Aorta (tissue), 5 donors: ENCODE results near the gene VAV2. TPM values are rescaled to one million over a fixed set of nuclear protein-coding genes. Genes with fewer than 3 reads are reported as not detected.
A peak's percentile ranks its signal among the peaks of the same experiment; 100 is the strongest.

Experiments used
- ATAC-seq: fragments of 200-7000 bp; cut with Tn5 transposase; one replicate; pipeline ENCODE4 v1.9.1; 2022; ENCODE audit warnings: moderate library complexity; ENCODE audit not compliant: low FRiP score
- DNase-seq, 2 donors: peaks; one replicate each; pipeline ENCODE4 v3.0.0-alpha.2; 2020
- H3K27ac ChIP-seq, 2 donors: one replicate each; pipeline ENCODE4 v1.5.1; 2013; ENCODE audit warnings: low read length in 2 of 2, mild to moderate bottlenecking in 2 of 2, moderate library complexity in 2 of 2, control low read depth in 1 of 2, inconsistent platforms in 1 of 2, low read depth in 1 of 2
- H3K27me3 ChIP-seq, 2 donors: one replicate each; pipeline ENCODE4 v1.6.1; 2013; ENCODE audit warnings: control low read depth in 1 of 2, low read length in 1 of 2, mild to moderate bottlenecking in 1 of 2, moderate library complexity in 1 of 2; ENCODE audit not compliant: insufficient read depth in 2 of 2, control insufficient read depth in 1 of 2
- H3K36me3 ChIP-seq, 2 donors: one replicate each; pipeline ENCODE4 v1.6.1; 2013; ENCODE audit warnings: control low read depth in 1 of 2, low read length in 1 of 2, mild to moderate bottlenecking in 1 of 2; ENCODE audit not compliant: insufficient read depth in 2 of 2, control insufficient read depth in 1 of 2
- H3K4me1 ChIP-seq, 2 donors: one replicate each; pipeline ENCODE4 v1.6.1; 2013; ENCODE audit warnings: low read length in 2 of 2, control low read depth in 1 of 2, mild to moderate bottlenecking in 1 of 2, moderate library complexity in 1 of 2; ENCODE audit not compliant: insufficient read depth in 2 of 2, control insufficient read depth in 1 of 2
- H3K4me3 ChIP-seq, 2 donors: one replicate each; pipeline ENCODE4 v1.5.1; 2013; ENCODE audit warnings: low read length in 2 of 2, control low read depth in 1 of 2, mild to moderate bottlenecking in 1 of 2
- H3K9me3 ChIP-seq: one replicate; pipeline ENCODE4 v1.6.1; 2013; ENCODE audit warnings: mild to moderate bottlenecking, low read length; ENCODE audit not compliant: control insufficient read depth
- WGBS, 2 donors: extraction: QIAGEN DNeasy Blood & Tissue Kit; methylation state at CpG; one replicate each; pipeline ENCODE4 v1.1.7; 2013; 5-methylcytosine and 5-hydroxymethylcytosine counted together
- intact Hi-C, 2 donors: fragments of 100-400 bp; cut with DNase I; formaldehyde crosslinking; loops; one replicate each; pipeline versions ENCODE4 v1.14.2 to v1.15.0; 2022
- polyA plus RNA-seq, 2 donors: library from polyadenylated mRNA; stranded (reverse); fragments of 200-250 nt; gene quantifications; one replicate each; pipeline ENCODE4 v1.2.3, GENCODE V29; 2013
- total RNA-seq, 2 donors: library from RNA; stranded (reverse); fragmentation: NEBNext Ultra II Directional; extraction: Animal tissue kit (Norgen Biotek cat#: 25700); gene quantifications; one replicate each; pipeline ENCODE4 v1.2.1, GENCODE V29; 2021
- donor health status: healthy with polysubstance abuse.
- donor health status: Bipolar disorder and iron deficiency.
- donor health status: DM: no; HTN: no; CAD: no.
- donor health status: DM: no; HTN: no; CAD: no.
- donor health status: DM: yes; HTN: yes; CAD: no.

The VAV2 gene
- total and polyA plus RNA-seq, 4 donors = 9.0 to 25.4 (median 11.8) TPM

- H3K36me3 ChIP-seq = no peaks in the 10 kb centered on the region
- WGBS, 2 donors = 71 to 74% methylated on average over 10 of the region's 10 CpGs
- ATAC-seq = no peak
- H3K4me1 ChIP-seq = no peaks in the 10 kb centered on the region
- H3K27me3 ChIP-seq = no peaks in the 10 kb centered on the region
- H3K4me3 ChIP-seq = no peak overlapping the region
- intact Hi-C loops = loop anchor here (5.0 to 10.0 kb wide), 2 partner anchors 194 to 197 kb away; partner anchors contain the start of gene ADAMTSL2 (in 2 of the 2)
- DNase-seq = no peak
- no peak overlapping the region for H3K27ac ChIP-seq
- H3K9me3 ChIP-seq = no peaks in the 10 kb centered on the region
Measured at GRCh38 chr9:133728856-133729616, 263.1 kb downstream of the VAV2 start.

- no peaks in the 10 kb centered on the region for H3K9me3 ChIP-seq
- H3K36me3 ChIP-seq = no peaks in the 10 kb centered on the region
- no peak overlapping the region for H3K27ac ChIP-seq
- ATAC-seq = no peak
- intact Hi-C loops = loop anchor here (5.0 to 10.0 kb wide), 2 partner anchors 193 to 196 kb away; partner anchors contain the start of gene ADAMTSL2 (in 2 of the 2)
- H3K4me1 ChIP-seq = no peaks in the 10 kb centered on the region
- peak in 1 of 2 donors; percentile 70 for DNase-seq
- no peaks in the 10 kb centered on the region for H3K27me3 ChIP-seq
- H3K4me3 ChIP-seq = no peak overlapping the region
- WGBS, 2 donors = 86 to 89% methylated on average over 17 to 18 of the region's 18 CpGs
Measured at GRCh38 chr9:133727876-133728441, 264.2 kb downstream of the VAV2 start.

GRCh38 chr9:133727277-133727875 is 264.7 kb downstream of the VAV2 start:
- intact Hi-C loops = loop anchor here (5.0 to 10.0 kb wide), 2 partner anchors 193 to 195 kb away; partner anchors contain the start of gene ADAMTSL2 (in 2 of the 2)
- ATAC-seq = no peak
- Histone ChIP-seq H3K4me1 (no peaks in the 10 kb centered on the region), H3K9me3 (no peaks in the 10 kb centered on the region), H3K27ac (no peak overlapping the region), H3K27me3 (no peaks in the 10 kb centered on the region), H3K4me3 (no peak overlapping the region), H3K36me3 (no peaks in the 10 kb centered on the region)
- DNase-seq = peak in 1 of 2 donors; percentile 53
- WGBS, 2 donors = 74 to 80% methylated on average over 10 of the region's 10 CpGs

DNA sequence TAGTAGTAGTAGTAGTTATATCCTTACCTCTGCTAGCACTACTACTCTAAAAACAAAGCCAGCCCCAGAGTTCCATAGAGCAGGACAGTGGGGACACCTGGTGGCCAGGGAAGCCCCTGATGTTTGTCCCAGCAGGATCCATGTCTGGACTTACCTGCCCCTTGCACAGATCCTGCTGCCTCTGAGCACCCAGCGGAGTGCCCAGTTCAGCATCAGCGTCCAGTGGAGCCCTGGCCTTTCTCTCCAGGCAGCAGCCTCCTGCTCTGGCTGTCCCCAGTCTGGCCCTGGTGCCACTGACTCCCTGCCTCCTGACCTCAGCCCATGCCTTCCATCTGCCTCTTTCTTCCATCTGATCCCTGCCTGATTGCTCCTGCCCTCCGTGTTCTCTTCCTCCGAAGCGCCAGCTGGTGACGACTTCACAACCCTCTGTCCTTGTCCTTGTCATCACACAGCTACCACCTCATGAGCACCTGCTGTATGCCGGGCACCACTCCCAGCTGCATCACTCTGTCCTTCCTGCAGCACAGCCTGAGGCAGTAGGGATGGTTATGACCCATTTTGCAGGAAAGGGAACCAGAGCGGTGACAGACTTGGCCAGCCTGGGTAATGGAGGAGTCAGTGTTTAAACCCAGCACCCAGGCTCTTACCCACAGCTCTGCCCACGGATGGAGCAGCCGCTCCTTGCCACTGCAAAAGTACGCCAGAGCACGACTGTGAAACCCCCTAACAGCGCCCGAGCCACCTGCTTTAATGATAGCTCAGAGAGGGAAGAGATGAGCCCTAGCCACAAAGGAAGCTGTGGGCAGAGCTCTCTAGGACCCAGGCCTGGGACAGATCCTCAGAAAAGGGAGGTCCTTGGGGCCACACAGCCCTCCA is 265.5 kb downstream of the VAV2 start:
- Histone ChIP-seq H3K27me3 (no peaks in the 10 kb centered on the region), H3K36me3 (no peaks in the 10 kb centered on the region), H3K9me3 (no peaks in the 10 kb centered on the region), H3K4me3 (no peak overlapping the region), H3K4me1 (no peaks in the 10 kb centered on the region), H3K27ac (no peak overlapping the region)
- WGBS, 2 donors = 72 to 79% methylated on average over 14 of the region's 14 CpGs
- DNase-seq = peak; percentile 49 to 78
- ATAC-seq = peak; percentile 44
- intact Hi-C loops = loop anchor here (5.0 to 10.0 kb wide), 2 partner anchors 192 to 194 kb away; partner anchors contain the start of gene ADAMTSL2 (in 2 of the 2)

DNA sequence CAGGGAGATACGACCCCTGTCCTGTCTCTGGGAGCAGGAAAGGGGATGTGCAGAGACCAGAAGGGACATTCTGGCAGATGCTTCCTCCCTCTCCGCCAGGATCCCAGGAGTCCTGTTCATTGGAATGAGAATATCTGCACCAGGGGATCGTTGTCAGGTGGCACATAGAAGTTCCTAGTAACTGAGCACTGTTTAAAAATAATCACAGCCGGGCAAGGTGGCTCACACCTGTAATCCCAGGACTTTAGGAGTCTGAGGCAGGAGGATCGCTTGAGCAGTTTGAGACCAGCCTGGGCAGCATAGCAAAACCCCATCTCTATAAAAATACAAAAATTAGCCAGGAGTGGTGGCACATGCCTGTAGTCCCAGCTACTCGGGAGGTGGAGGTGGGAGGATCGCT is 266.2 kb downstream of the VAV2 start:
- no peaks in the 10 kb centered on the region for H3K27me3 ChIP-seq
- WGBS, 2 donors = 79 to 80% methylated on average over 7 of the region's 7 CpGs
- no peak overlapping the region for H3K27ac ChIP-seq
- no peaks in the 10 kb centered on the region for H3K4me1 ChIP-seq
- H3K9me3 ChIP-seq = no peaks in the 10 kb centered on the region
- no peak overlapping the region for H3K4me3 ChIP-seq
- ATAC-seq = no peak
- H3K36me3 ChIP-seq = no peaks in the 10 kb centered on the region
- intact Hi-C loops = loop anchor here (5.0 to 10.0 kb wide), 2 partner anchors 191 to 194 kb away; partner anchors contain the start of gene ADAMTSL2 (in 2 of the 2)
- DNase-seq = peak in 1 of 2 donors; percentile 23

DNA sequence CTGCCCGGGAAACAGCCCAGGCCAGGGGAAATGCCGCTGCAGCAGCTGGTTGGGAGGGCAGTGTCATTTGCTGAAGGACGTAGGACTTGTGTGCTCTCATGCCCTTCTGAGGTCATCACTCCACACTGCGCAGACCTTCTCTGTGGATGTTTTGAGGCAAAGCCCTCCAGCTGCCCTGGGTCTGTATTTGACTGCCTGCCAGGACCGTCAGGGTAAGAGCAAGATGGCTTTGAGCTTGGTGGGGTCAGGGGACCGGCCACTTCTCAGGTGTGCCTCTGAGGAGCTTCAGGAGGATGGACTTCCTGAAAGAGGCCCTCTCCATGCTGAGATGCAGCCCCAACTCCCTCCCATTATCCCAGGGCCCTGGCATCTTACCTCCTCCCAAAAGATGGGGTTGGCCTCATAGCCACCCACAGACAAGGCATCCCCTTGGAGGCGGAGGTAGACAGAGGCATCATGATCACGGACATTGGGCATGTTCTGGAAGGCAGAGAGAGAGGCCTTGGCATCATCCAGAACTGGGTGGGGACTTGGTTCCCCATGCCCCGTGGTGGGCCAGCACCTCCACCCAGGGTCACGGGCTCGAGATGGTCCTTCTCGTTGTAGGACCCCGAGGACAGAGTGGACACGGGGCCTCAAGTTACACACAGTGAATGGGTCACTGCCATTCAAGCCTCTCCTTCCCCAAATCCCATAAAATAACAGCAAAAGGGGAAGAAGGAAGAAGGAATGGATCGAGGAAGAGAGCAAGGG is 273.4 kb downstream of the VAV2 start:
- Histone ChIP-seq H3K4me1 (no peaks in the 10 kb centered on the region), H3K4me3 (no peak overlapping the region), H3K36me3 (no peaks in the 10 kb centered on the region), H3K9me3 (no peaks in the 10 kb centered on the region), H3K27me3 (no peaks in the 10 kb centered on the region), H3K27ac (no peak overlapping the region)
- WGBS, 2 donors = 88 to 89% methylated on average over 15 of the region's 15 CpGs
- no peak for ATAC-seq
- intact Hi-C loops = no loop called here
- peak; percentile 41 to 50 for DNase-seq

GRCh38 chr9:133717113-133718031 is 274.8 kb downstream of the VAV2 start:
- no peak for ATAC-seq
- no peaks in the 10 kb centered on the region for H3K36me3 ChIP-seq
- WGBS, 2 donors = 96% methylated on average over 20 of the region's 20 CpGs
- no peak overlapping the region for H3K27ac ChIP-seq
- no peak overlapping the region for H3K4me3 ChIP-seq
- peak in 1 of 2 donors; percentile 64 for DNase-seq
- no peaks in the 10 kb centered on the region for H3K4me1 ChIP-seq
- no peaks in the 10 kb centered on the region for H3K9me3 ChIP-seq
- intact Hi-C loops = no loop called here
- H3K27me3 ChIP-seq = no peaks in the 10 kb centered on the region
